Measurements from ENCODE around the gene GSAP.

Gene GSAP

GRCh38 chr7:77407906-77408305 is 8.2 kb downstream of the GSAP start:
- DNase-seq = no peak

GRCh38 chr7:77406421-77406820 is 9.7 kb downstream of the GSAP start:
- DNase-seq = no peak

- DNase-seq = no peak
Observed at GRCh38 chr7:77404641-77405040, 11.5 kb downstream of the GSAP start.

GRCh38 chr7:77403957-77404356 is 12.2 kb downstream of the GSAP start:
- no peak for DNase-seq

GRCh38 chr7:77402818-77403217 is 13.3 kb downstream of the GSAP start:
- no peak for DNase-seq

- no peak for DNase-seq
Observed at GRCh38 chr7:77401002-77401401, 15.1 kb downstream of the GSAP start.

- DNase-seq = no peak
Observed at GRCh38 chr7:77399816-77400215, 16.3 kb downstream of the GSAP start.

- DNase-seq = no peak
Observed at GRCh38 chr7:77396894-77397547, 19.1 kb downstream of the GSAP start.

- DNase-seq = no peak
Observed at GRCh38 chr7:77395626-77396025, 20.5 kb downstream of the GSAP start.

- no peak for DNase-seq
Observed at GRCh38 chr7:77393954-77394353, 22.2 kb downstream of the GSAP start.

GRCh38 chr7:77393261-77393660 is 22.9 kb downstream of the GSAP start:
- DNase-seq = no peak

- no peak for DNase-seq
Observed at GRCh38 chr7:77391230-77391629, 24.9 kb downstream of the GSAP start.

- DNase-seq = no peak
Observed at GRCh38 chr7:77388055-77388641, 28.0 kb downstream of the GSAP start.

GRCh38 chr7:77386165-77386822 is 29.9 kb downstream of the GSAP start:
- no peak for DNase-seq

- DNase-seq = no peak
Observed at GRCh38 chr7:77383333-77383740, 32.8 kb downstream of the GSAP start.

- DNase-seq = no peak
Observed at GRCh38 chr7:77382532-77382931, 33.6 kb downstream of the GSAP start.

GRCh38 chr7:77378584-77378983 is 37.6 kb downstream of the GSAP start:
- no peak for DNase-seq

GRCh38 chr7:77370606-77371005 is 45.5 kb downstream of the GSAP start:
- DNase-seq = no peak

GRCh38 chr7:77368974-77369373 is 47.2 kb downstream of the GSAP start:
- DNase-seq = no peak

GRCh38 chr7:77367976-77368375 is 48.2 kb downstream of the GSAP start:
- no peak for DNase-seq

- DNase-seq = no peak
Observed at GRCh38 chr7:77362905-77363304, 53.2 kb downstream of the GSAP start.

GRCh38 chr7:77360969-77361368 is 55.2 kb downstream of the GSAP start:
- DNase-seq = no peak

- DNase-seq = no peak
Observed at GRCh38 chr7:77360104-77360503, 56.0 kb downstream of the GSAP start.

GRCh38 chr7:77359599-77359998 is 56.5 kb downstream of the GSAP start:
- DNase-seq = no peak
